K562 (cell line): ENCODE measurements around the gene DNAJC25. TPM values are rescaled to one million over a fixed set of nuclear protein-coding genes. Genes with fewer than 3 reads are reported as not detected.

Experiments used
- CBX8 ChIP-seq: fragments of 200-600 bp; sonication (generic); IDR thresholded peaks from 2 replicates; pipeline ENCODE4 v1.6.1; 2012; ENCODE audit warnings: borderline replicate concordance, mixed run types, low read depth, mild to moderate bottlenecking, moderate library complexity, mixed read lengths, low read length, control low read depth, inconsistent platforms; ENCODE audit not compliant: poor library complexity, severe bottlenecking; ENCODE audit errors: extremely low read depth
- FOXP1 ChIP-seq: sonication (generic); formaldehyde crosslinking; IDR thresholded peaks from 2 replicates; pipeline ENCODE4 v1.8.0; 2022; ENCODE audit warnings: mild to moderate bottlenecking, missing genetic modification reagents
- MEIS2 ChIP-seq: fragments of 450-650 bp; IDR thresholded peaks from 2 replicates; pipeline ENCODE4 v1.6.1; 2014; ENCODE audit warnings: mild to moderate bottlenecking; ENCODE audit not compliant: partially characterized antibody
- NR1H2 ChIP-seq: sonication (generic); formaldehyde crosslinking; IDR thresholded peaks from 2 replicates; pipeline ENCODE4 v1.4.0; 2020; ENCODE audit warnings: mild to moderate bottlenecking, missing genetic modification reagents
- RBM15 ChIP-seq: fragments of 200-400 bp; formaldehyde crosslinking; IDR thresholded peaks from 2 replicates; pipeline ENCODE4 v1.6.1; 2018; ENCODE audit warnings: mild to moderate bottlenecking, low read length, moderate library complexity; ENCODE audit not compliant: insufficient read depth
- SAFB ChIP-seq: fragments of 200-400 bp; formaldehyde crosslinking; IDR thresholded peaks from 2 replicates; pipeline ENCODE4 v1.6.1; 2017; ENCODE audit warnings: low read depth, low read length, borderline replicate concordance
- TAF7 ChIP-seq: fragments of 450-650 bp; IDR thresholded peaks from 2 replicates; pipeline ENCODE4 v1.6.1; 2016; ENCODE audit warnings: missing genetic modification characterization, missing compliant biosample characterization
- TCF3 ChIP-seq: sonication (generic); formaldehyde crosslinking; IDR thresholded peaks from 2 replicates; pipeline ENCODE4 v1.4.0; 2020; ENCODE audit warnings: mild to moderate bottlenecking, missing genetic modification reagents
- U2AF1 ChIP-seq: fragments of 200-400 bp; formaldehyde crosslinking; optimal IDR thresholded peaks from 2 replicates; pipeline ENCODE3; 2017; ENCODE audit warnings: mild to moderate bottlenecking, low read depth, low read length, moderate library complexity
- ZNF133 ChIP-seq: fragments of 250-450 bp; sonication (Bioruptor Pico); IDR thresholded peaks from 2 replicates; pipeline ENCODE4 v1.4.0; 2020; ENCODE audit warnings: mild to moderate bottlenecking
- ZNF232 ChIP-seq: sonication (generic); formaldehyde crosslinking; IDR thresholded peaks from 2 replicates; pipeline ENCODE4 v1.8.0; 2022; ENCODE audit warnings: mild to moderate bottlenecking, missing genetic modification reagents
- polyA plus RNA-seq, 8 experiments: library from polyadenylated mRNA; depleted of rRNA in 4 of 8; stranded (reverse) in 5 of 8; unstranded in 3 of 8; fragments of >200 nt; fragmentation: Nextera tagmentation in 2 of 8; fragmentation: Illumina TruSeq in 1 of 8; extraction: Ambion mirVana in 2 of 8; extraction: Trizol in 1 of 8; gene quantifications; 2 replicates each; pipeline versions ENCODE4 v1.2.1 to v1.2.3, GENCODE V29; 2011 to 2014; ENCODE audit warnings: inconsistent platforms in 1 of 8, missing spikeins in 1 of 8
- total RNA-seq, 7 experiments: library from RNA; depleted of rRNA in 6 of 7; stranded (reverse); fragments of >200 nt in 6 of 7; fragmentation: Illumina TruSeq in 2 of 7; extraction: Trizol in 2 of 7; gene quantifications; 2 replicates each; pipeline versions ENCODE4 v1.2.1 to v1.2.3, GENCODE V29; 2011 to 2021; ENCODE audit warnings: low replicate concordance in 1 of 7
- TF ChIP-seq, protein P1 (sequence below): fragments of 450-650 bp; formaldehyde crosslinking; IDR thresholded peaks from 2 replicates; pipeline ENCODE4 v1.4.0; 2020; ENCODE audit warnings: mild to moderate bottlenecking, mixed read lengths
- TF ChIP-seq, protein P2 (sequence below): fragments of 450-650 bp; conservative IDR thresholded peaks from 2 replicates; pipeline ENCODE4 v1.6.1; 2016; ENCODE audit warnings: missing genetic modification characterization, low read depth, mild to moderate bottlenecking, control low read depth, missing compliant biosample characterization
- TF ChIP-seq, protein P3 (sequence below), 3 experiments: fragments of 200-800 bp in 1 of 3; fragments of 250-450 bp in 1 of 3; fragments of 450-650 bp in 1 of 3; sonication (Bioruptor Pico) in 1 of 3; sonication (Bioruptor generic) in 1 of 3; formaldehyde crosslinking in 1 of 3; IDR thresholded peaks; 2 replicates each; pipeline versions ENCODE4 v1.6.1 to v1.8.0; 2016 to 2022; ENCODE audit warnings: mild to moderate bottlenecking in 2 of 3, missing genetic modification characterization in 2 of 3, missing compliant biosample characterization in 1 of 3, moderate library complexity in 1 of 3
- TF ChIP-seq, protein P4 (sequence below): fragments of 250-450 bp; sonication (Bioruptor Pico); IDR thresholded peaks from 2 replicates; pipeline ENCODE4 v1.5.1; 2021; ENCODE audit warnings: mild to moderate bottlenecking
- TF ChIP-seq, protein P5 (sequence below): fragments of 250-450 bp; sonication (Bioruptor Pico); IDR thresholded peaks from 2 replicates; pipeline ENCODE4 v1.8.0; 2022; ENCODE audit warnings: moderate library complexity, mild to moderate bottlenecking, inconsistent platforms

DNAJC25 gene
- total and polyA plus RNA-seq, 9 of the 15 experiments (the other 6 are each of a cell fraction or from before 2014, with no cell fraction given): 3.7 to 11.2 (median 7.1) TPM

DNA sequence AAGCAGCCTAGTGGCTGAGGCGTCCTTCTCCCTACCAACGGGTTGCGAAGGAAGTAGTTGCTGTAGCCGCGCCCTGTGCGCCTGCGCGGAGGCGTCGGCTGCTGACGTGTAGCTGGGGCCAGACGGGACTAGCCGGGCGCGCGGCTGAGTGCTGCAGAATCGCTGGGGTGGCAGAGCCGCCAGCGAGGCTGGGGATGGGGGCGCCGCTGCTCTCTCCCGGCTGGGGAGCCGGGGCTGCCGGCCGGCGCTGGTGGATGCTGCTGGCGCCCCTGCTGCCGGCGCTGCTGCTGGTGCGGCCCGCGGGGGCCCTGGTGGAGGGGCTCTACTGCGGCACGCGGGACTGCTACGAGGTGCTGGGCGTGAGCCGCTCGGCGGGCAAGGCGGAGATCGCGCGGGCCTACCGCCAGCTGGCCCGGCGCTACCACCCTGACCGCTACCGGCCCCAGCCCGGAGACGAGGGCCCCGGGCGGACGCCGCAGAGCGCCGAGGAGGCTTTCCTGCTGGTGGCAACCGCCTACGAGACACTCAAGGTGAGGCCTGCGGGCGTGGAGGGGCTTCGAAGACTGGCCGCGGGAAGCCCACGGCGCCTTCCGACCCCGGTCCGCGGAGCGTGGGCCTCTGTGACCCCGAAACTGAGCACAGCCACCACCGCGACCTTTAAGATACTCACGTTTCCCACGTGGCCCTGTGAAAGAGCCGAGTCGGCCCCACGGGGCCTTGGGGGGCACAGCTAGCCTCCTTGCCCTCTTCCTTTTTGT is at the start of gene DNAJC25 (continued):
- no peak for TF ChIP-seq RBM15
- TF ChIP-seq TCF3 (CRISPR knock-in tag): no peak
- TF ChIP-seq, protein P1, sequence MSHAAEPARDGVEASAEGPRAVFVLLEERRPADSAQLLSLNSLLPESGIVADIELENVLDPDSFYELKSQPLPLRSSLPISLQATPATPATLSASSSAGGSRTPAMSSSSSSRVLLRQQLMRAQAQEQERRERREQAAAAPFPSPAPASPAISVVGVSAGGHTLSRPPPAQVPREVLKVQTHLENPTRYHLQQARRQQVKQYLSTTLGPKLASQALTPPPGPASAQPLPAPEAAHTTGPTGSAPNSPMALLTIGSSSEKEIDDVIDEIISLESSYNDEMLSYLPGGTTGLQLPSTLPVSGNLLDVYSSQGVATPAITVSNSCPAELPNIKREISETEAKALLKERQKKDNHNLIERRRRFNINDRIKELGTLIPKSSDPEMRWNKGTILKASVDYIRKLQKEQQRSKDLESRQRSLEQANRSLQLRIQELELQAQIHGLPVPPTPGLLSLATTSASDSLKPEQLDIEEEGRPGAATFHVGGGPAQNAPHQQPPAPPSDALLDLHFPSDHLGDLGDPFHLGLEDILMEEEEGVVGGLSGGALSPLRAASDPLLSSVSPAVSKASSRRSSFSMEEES (CRISPR knock-in tag): no peak
- peak; percentile 85 for TF ChIP-seq MEIS2
- no peak for TF ChIP-seq ZNF232 (CRISPR knock-in tag)
- TF ChIP-seq, protein P2, sequence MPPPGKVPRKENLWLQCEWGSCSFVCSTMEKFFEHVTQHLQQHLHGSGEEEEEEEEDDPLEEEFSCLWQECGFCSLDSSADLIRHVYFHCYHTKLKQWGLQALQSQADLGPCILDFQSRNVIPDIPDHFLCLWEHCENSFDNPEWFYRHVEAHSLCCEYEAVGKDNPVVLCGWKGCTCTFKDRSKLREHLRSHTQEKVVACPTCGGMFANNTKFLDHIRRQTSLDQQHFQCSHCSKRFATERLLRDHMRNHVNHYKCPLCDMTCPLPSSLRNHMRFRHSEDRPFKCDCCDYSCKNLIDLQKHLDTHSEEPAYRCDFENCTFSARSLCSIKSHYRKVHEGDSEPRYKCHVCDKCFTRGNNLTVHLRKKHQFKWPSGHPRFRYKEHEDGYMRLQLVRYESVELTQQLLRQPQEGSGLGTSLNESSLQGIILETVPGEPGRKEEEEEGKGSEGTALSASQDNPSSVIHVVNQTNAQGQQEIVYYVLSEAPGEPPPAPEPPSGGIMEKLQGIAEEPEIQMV (tag): no peak
- TF ChIP-seq, protein P3, sequence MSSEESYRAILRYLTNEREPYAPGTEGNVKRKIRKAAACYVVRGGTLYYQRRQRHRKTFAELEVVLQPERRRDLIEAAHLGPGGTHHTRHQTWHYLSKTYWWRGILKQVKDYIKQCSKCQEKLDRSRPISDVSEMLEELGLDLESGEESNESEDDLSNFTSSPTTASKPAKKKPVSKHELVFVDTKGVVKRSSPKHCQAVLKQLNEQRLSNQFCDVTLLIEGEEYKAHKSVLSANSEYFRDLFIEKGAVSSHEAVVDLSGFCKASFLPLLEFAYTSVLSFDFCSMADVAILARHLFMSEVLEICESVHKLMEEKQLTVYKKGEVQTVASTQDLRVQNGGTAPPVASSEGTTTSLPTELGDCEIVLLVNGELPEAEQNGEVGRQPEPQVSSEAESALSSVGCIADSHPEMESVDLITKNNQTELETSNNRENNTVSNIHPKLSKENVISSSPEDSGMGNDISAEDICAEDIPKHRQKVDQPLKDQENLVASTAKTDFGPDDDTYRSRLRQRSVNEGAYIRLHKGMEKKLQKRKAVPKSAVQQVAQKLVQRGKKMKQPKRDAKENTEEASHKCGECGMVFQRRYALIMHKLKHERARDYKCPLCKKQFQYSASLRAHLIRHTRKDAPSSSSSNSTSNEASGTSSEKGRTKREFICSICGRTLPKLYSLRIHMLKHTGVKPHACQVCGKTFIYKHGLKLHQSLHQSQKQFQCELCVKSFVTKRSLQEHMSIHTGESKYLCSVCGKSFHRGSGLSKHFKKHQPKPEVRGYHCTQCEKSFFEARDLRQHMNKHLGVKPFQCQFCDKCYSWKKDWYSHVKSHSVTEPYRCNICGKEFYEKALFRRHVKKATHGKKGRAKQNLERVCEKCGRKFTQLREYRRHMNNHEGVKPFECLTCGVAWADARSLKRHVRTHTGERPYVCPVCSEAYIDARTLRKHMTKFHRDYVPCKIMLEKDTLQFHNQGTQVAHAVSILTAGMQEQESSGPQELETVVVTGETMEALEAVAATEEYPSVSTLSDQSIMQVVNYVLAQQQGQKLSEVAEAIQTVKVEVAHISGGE (CRISPR knock-in tag; IDR thresholded peaks at IDR 0.05): peak in 1 of 3 experiments; percentile 53; a peak in 2 of 6 replicates
- TF ChIP-seq ZNF133 (CRISPR knock-in tag): no peak
- TF ChIP-seq FOXP1 (CRISPR knock-in tag): peak; percentile 91; the same call in 1 of the 2 replicates
- no peak for TF ChIP-seq NR1H2 (CRISPR knock-in tag)
- no peak for TF ChIP-seq U2AF1
- TF ChIP-seq, protein P4, sequence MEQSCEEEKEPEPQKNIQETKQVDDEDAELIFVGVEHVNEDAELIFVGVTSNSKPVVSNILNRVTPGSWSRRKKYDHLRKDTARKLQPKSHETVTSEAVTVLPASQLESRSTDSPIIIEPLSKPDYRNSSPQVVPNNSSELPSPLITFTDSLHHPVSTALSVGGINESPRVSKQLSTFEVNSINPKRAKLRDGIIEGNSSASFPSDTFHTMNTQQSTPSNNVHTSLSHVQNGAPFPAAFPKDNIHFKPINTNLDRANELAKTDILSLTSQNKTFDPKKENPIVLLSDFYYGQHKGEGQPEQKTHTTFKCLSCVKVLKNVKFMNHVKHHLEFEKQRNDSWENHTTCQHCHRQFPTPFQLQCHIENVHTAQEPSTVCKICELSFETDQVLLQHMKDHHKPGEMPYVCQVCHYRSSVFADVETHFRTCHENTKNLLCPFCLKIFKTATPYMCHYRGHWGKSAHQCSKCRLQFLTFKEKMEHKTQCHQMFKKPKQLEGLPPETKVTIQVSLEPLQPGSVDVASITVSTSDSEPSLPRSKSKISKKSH (CRISPR knock-in tag): no peak
- TF ChIP-seq, protein P5, sequence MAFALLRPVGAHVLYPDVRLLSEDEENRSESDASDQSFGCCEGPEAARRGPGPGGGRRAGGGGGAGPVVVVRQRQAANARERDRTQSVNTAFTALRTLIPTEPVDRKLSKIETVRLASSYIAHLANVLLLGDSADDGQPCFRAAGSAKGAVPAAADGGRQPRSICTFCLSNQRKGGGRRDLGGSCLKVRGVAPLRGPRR: no peak
- TF ChIP-seq CBX8: no peak
- peak; percentile 56; the same call in 1 of the 2 replicates for TF ChIP-seq SAFB
- no peak for TF ChIP-seq TAF7
